Measurements from ENCODE around the gene PSG3. TPM values are rescaled to one million over a fixed set of nuclear protein-coding genes. Genes with fewer than 3 reads are reported as not detected.
"Not testable (repeated sequence)": the region's sequence is repeated elsewhere in the genome, so short reads cannot be mapped to it uniquely, and the experiment has no call there.

The PSG3 gene
- total RNA-seq, 2 experiments from 2014 or later: not detected

DNA sequence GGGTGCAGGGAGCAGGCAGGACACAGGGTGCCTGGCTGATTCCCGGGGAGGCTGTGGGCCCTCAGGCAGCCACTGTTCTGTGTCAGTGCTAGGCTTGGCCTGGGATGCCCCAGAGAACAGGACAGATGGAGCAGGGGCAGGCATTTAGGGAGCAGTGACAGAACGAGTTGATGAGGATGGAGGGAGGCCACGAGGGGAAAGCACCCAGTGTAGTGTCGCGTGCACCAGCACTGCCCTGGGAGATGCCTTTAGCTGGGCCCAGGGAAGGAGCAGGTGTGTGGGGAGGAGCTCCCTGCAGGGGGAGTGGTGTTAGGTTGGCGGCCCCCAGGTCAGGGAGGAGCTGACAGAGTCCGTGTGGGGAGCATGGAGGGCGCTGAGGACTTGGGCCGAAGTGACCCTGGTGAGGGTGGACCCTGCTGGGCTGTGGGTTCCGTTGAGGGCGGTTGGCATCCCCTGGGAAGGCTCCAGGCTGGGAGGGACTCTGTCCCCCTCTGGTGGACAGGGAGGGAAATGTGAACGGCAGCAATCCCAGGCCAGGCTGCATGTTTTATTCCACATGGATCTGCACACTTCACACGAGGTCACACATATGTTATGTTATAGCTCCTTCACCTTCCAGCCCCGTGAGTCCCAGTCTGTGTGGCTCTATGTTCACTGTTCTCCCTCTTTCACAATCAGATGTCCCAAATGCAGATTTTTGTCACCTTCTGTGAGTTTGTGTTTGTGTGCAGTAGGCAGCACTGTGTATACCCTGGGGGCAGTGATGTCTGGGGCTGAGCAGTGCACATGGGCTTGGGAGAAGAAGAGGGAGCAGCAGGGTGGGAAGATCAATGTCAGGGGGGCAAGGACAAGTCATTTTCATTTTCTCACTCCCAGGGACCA is 1.7 kb upstream of the PSG3 start:
- peaks cover 11% of the 10 kb centered on the region for H3K27me3 Mint-ChIP-seq
- ATAC-seq (ENCODE audit: low read depth); H3K27ac Mint-ChIP-seq; H3K4me3 Mint-ChIP-seq; POLR2A ChIA-PET; DNase-seq; H3K9me3 Mint-ChIP-seq; H3K4me1 Mint-ChIP-seq; H3K36me3 Mint-ChIP-seq: not testable (repeated sequence)

GRCh38 chr19:42737581-42738011 is 2.7 kb downstream of the PSG3 start:
- H3K27me3 Mint-ChIP-seq; H3K36me3 Mint-ChIP-seq; H3K4me1 Mint-ChIP-seq; H3K27ac Mint-ChIP-seq; DNase-seq; POLR2A ChIA-PET; H3K4me3 Mint-ChIP-seq; H3K9me3 Mint-ChIP-seq; ATAC-seq (ENCODE audit: low read depth): not testable (repeated sequence)

DNA sequence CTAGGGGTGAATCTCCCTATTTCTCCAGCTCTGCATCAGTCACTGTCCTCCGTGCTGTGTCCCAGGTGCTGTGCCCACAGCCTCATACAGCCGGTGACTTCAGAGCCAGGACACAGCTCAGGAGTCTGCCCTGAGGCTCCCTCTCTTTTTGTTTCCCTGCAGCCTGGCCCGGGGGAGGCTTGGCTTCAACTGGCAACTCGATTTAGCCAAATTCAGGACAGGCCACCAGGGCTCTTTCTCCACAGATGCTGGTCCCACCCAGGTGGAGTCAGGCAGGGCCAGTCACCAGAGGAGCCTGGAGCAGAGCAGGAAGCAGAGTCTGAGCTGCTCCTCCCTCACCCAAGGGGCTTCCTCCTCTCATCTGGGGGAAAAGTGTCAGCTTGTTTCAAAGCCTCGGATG is 11.9 kb downstream of the PSG3 start:
- H3K4me1 Mint-ChIP-seq; H3K36me3 Mint-ChIP-seq; H3K27ac Mint-ChIP-seq; H3K4me3 Mint-ChIP-seq; DNase-seq; POLR2A ChIA-PET; H3K9me3 Mint-ChIP-seq; ATAC-seq (ENCODE audit: low read depth): not testable (repeated sequence)
- peaks cover 19% of the 10 kb centered on the region for H3K27me3 Mint-ChIP-seq

- H3K4me3 Mint-ChIP-seq; H3K27me3 Mint-ChIP-seq; DNase-seq; H3K27ac Mint-ChIP-seq; POLR2A ChIA-PET; ATAC-seq (ENCODE audit: low read depth); H3K4me1 Mint-ChIP-seq; H3K9me3 Mint-ChIP-seq; H3K36me3 Mint-ChIP-seq: not testable (repeated sequence)
These were observed 26.3 kb downstream of the PSG3 start for GRCh38 chr19:42714000-42714399.

DNA sequence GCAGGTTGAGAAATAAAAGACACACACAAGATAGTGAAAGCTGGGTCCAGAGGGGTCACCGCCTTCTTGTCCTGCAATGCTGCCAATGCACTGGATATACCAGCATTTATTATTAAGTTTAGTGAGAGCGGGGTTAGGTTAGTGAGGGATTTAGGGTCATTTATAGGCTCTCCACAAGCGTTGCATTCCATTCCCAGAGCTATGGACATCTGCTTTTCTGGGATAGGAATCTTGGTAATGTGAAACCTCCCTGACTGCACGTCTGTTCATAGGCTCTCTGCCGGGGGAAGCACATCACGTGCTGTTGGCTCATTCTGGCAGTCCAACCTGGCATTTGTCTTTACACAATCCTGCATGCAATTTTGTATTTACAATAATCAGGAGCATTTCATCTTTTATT is 27.5 kb downstream of the PSG3 start:
- H3K9me3 Mint-ChIP-seq; H3K27me3 Mint-ChIP-seq; H3K4me3 Mint-ChIP-seq; H3K36me3 Mint-ChIP-seq; POLR2A ChIA-PET; H3K27ac Mint-ChIP-seq; H3K4me1 Mint-ChIP-seq; DNase-seq; ATAC-seq (ENCODE audit: low read depth): not testable (repeated sequence)

- H3K4me1 Mint-ChIP-seq; H3K27ac Mint-ChIP-seq; H3K9me3 Mint-ChIP-seq; POLR2A ChIA-PET; H3K4me3 Mint-ChIP-seq; ATAC-seq (ENCODE audit: low read depth); DNase-seq; H3K36me3 Mint-ChIP-seq: not testable (repeated sequence)
- peaks cover 12% of the 10 kb centered on the region for H3K27me3 Mint-ChIP-seq
These were observed 29.3 kb downstream of the PSG3 start for GRCh38 chr19:42710986-42711385.

- H3K36me3 Mint-ChIP-seq: no peaks in the 10 kb centered on the region
- H3K4me3 Mint-ChIP-seq: no peak overlapping the region
- H3K27ac Mint-ChIP-seq: no peak overlapping the region
- DNase-seq: no peak
- ATAC-seq (ENCODE audit: low read depth): no peak
- H3K4me1 Mint-ChIP-seq: no peaks in the 10 kb centered on the region
- POLR2A ChIA-PET: no interaction called here
- peaks cover 18% of the 10 kb centered on the region for H3K27me3 Mint-ChIP-seq
- H3K9me3 Mint-ChIP-seq: peaks cover 1% of the 10 kb centered on the region
These were observed 42.4 kb downstream of the PSG3 start for GRCh38 chr19:42697884-42698283.

GRCh38 chr19:42695811-42696503 is 44.3 kb downstream of the PSG3 start:
- no peak overlapping the region for H3K27ac Mint-ChIP-seq
- H3K4me3 Mint-ChIP-seq: no peak overlapping the region
- H3K9me3 Mint-ChIP-seq: peaks cover 1% of the 10 kb centered on the region
- POLR2A ChIA-PET: no interaction called here
- no peaks in the 10 kb centered on the region for H3K4me1 Mint-ChIP-seq
- no peaks in the 10 kb centered on the region for H3K36me3 Mint-ChIP-seq
- H3K27me3 Mint-ChIP-seq: peaks cover 24% of the 10 kb centered on the region
- no peak for DNase-seq
- no peak for ATAC-seq (ENCODE audit: low read depth)

DNA sequence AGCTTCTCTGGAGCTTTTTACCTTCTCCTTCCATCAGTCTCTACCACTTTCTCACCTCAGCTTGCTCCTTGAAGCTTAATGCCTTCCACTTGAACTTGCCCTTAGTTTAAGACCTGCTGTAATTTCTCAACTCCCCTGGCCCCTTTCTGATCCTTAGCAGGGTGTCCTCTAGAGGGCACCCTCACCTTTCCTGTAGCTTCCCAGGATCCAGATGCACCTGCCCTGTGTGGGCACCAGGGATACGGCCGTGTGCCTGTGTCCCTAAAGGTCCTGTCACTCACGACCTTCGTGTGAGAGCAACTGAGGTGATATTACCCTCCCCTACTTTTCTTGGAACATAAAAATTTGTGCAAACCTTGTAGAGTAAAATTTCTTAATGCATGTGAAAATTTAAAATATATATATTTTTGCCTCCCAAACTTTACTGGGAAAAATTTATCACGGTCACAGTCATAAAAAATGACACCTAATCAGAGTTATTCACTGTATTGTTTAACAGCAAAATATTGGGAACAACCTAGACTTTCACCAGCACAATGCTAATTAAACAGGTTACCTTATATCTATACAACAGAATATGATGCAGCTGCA is 46.4 kb downstream of the PSG3 start:
- POLR2A ChIA-PET: no interaction called here
- Mint-ChIP-seq H3K36me3 (no peaks in the 10 kb centered on the region), H3K27ac (no peak overlapping the region), H3K9me3 (peaks cover 1% of the 10 kb centered on the region), H3K4me1 (no peaks in the 10 kb centered on the region), H3K27me3 (peaks cover 24% of the 10 kb centered on the region), H3K4me3 (no peak overlapping the region)
- ATAC-seq (ENCODE audit: low read depth): no peak
- no peak for DNase-seq

DNA sequence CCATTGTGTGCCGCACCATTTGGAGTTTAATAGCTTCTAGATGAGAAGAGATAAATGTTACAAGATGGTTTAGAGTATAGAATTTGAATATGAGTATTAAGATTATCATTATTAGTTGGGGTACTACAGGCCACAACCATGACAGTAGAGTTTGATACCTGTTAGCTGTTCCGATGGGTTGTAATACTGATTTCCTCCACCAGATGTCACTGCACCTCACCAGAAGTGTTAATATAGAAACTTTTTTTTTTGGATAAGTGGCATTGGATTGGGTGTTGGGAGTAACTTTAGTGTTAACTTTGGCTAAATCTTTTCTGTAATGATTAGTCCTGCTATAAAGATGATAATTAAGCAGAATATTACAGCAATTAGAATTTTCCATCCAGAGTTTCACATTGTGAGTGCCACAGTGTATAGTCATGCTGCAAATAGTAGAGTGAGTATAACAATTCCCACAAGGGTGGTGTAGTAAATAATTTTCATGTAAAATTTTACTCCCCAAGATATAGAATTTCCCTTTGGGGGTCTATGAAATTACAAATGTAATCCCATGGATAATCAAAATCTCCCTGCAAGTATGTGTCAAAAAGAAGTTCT is 56.3 kb downstream of the PSG3 start:
- DNase-seq (no peak), ATAC-seq (ENCODE audit: low read depth) (no peak)
- POLR2A ChIA-PET: no interaction called here
- Mint-ChIP-seq H3K4me3 (no peak overlapping the region), H3K27me3 (no peaks in the 10 kb centered on the region), H3K9me3 (peaks cover 12% of the 10 kb centered on the region), H3K36me3 (no peaks in the 10 kb centered on the region), H3K4me1 (no peaks in the 10 kb centered on the region), H3K27ac (no peak overlapping the region)

GRCh38 chr19:42676326-42676725 is 64.0 kb downstream of the PSG3 start:
- H3K9me3 Mint-ChIP-seq: peaks cover 10% of the 10 kb centered on the region
- POLR2A ChIA-PET; H3K4me1 Mint-ChIP-seq; ATAC-seq (ENCODE audit: low read depth); H3K4me3 Mint-ChIP-seq; DNase-seq; H3K27ac Mint-ChIP-seq; H3K27me3 Mint-ChIP-seq; H3K36me3 Mint-ChIP-seq: not testable (repeated sequence)

- H3K27me3 Mint-ChIP-seq; H3K4me1 Mint-ChIP-seq; DNase-seq; H3K4me3 Mint-ChIP-seq; H3K27ac Mint-ChIP-seq; ATAC-seq (ENCODE audit: low read depth); H3K36me3 Mint-ChIP-seq; POLR2A ChIA-PET: not testable (repeated sequence)
- H3K9me3 Mint-ChIP-seq: peaks cover 10% of the 10 kb centered on the region
These were observed 65.7 kb downstream of the PSG3 start for GRCh38 chr19:42674549-42674948.

Measured in activated naive CD8-positive, alpha-beta T cell treated with anti-CD3 and anti-CD28 coated beads, Interleukin-2, amount 10 ng/mL, durations not matched to agents 7 days and 5 days (primary cell).